Neural cell (in vitro differentiated cells): ENCODE data around the gene LAMA5. TPM values are rescaled to one million over a fixed set of nuclear protein-coding genes. Genes with fewer than 3 reads are reported as not detected.

Source experiments
- H2AFZ ChIP-seq: fragments of 200-600, 300-800 bp; sonication (generic), shearing (Covaris generic); 2 replicates; pipeline ENCODE4 v1.6.0; 2014; ENCODE audit warnings: low read depth, mild to moderate bottlenecking, antibody characterized with exemption, low read length, moderate library complexity
- H3F3A ChIP-seq: fragments of 200-600 bp; shearing (Covaris generic); 2 replicates; pipeline ENCODE4 v1.6.1; 2016; ENCODE audit warnings: mild to moderate bottlenecking, moderate library complexity, mixed read lengths, antibody characterized with exemption, low read length; ENCODE audit not compliant: insufficient read depth, poor library complexity, severe bottlenecking
- H3K27ac ChIP-seq: fragments of 200-600, 300-800 bp; sonication (generic), shearing (Covaris generic); 2 replicates; pipeline ENCODE4 v1.5.1; 2014; ENCODE audit warnings: mild to moderate bottlenecking, low read length, moderate library complexity
- H3K27me3 ChIP-seq: fragments of 300-800, 200-600 bp; sonication (generic), shearing (Covaris generic); 2 replicates; pipeline ENCODE4 v1.6.0; 2014; ENCODE audit warnings: mild to moderate bottlenecking, low read depth, low read length, moderate library complexity; ENCODE audit not compliant: insufficient read depth
- H3K36me3 ChIP-seq: fragments of 300-800, 200-600 bp; sonication (generic), shearing (Covaris generic); 2 replicates; pipeline ENCODE4 v1.5.1; 2014; ENCODE audit warnings: mild to moderate bottlenecking, antibody characterized with exemption, low read length, moderate library complexity; ENCODE audit not compliant: insufficient read depth
- H3K4me2 ChIP-seq: fragments of 300-800, 200-600 bp; sonication (generic), shearing (Covaris generic); 2 replicates; pipeline ENCODE4 v1.6.0; 2014; ENCODE audit warnings: mild to moderate bottlenecking, low read length
- H3K4me3 ChIP-seq: fragments of 300-800, 200-600 bp; sonication (generic), shearing (Covaris generic); 2 replicates; pipeline ENCODE4 v1.5.1; 2014; ENCODE audit warnings: mild to moderate bottlenecking, low read length, moderate library complexity
- H3K79me2 ChIP-seq: fragments of 200-600 bp; shearing (Covaris generic); replicated peaks from 2 replicates; pipeline ENCODE4 v1.6.0; 2014; ENCODE audit warnings: mild to moderate bottlenecking, low read length, moderate library complexity; ENCODE audit not compliant: insufficient read depth
- H3K9ac ChIP-seq: fragments of 300-800, 200-600 bp; sonication (generic), shearing (Covaris generic); 2 replicates; pipeline ENCODE4 v1.6.1; 2016; ENCODE audit warnings: mild to moderate bottlenecking, low read length, mixed read lengths
- H3K9me2 ChIP-seq: fragments of 200-600 bp; shearing (Covaris generic); 2 replicates; pipeline ENCODE4 v1.6.1; 2016; ENCODE audit warnings: mild to moderate bottlenecking, low read length, mixed read lengths; ENCODE audit not compliant: insufficient read depth
- H3K9me3 ChIP-seq: fragments of 200-600, 300-800 bp; sonication (generic), shearing (Covaris generic); 2 replicates; pipeline ENCODE4 v1.6.1; 2016; ENCODE audit warnings: mild to moderate bottlenecking, mixed run types, low read length, moderate library complexity, mixed read lengths
- H4K20me1 ChIP-seq: fragments of 200-600 bp; shearing (Covaris generic); 2 replicates; pipeline ENCODE4 v1.6.1; 2016; ENCODE audit warnings: mild to moderate bottlenecking, mixed run types; ENCODE audit not compliant: insufficient read depth
- EP300 ChIP-seq: fragments of 450-650 bp; conservative IDR thresholded peaks from 2 replicates; pipeline ENCODE4 v1.6.1; 2014; ENCODE audit warnings: antibody characterized with exemption, mild to moderate bottlenecking, moderate library complexity; ENCODE audit not compliant: poor library complexity, severe bottlenecking
- EZH2 ChIP-seq: fragments of 200-600, 300-800 bp; shearing (Covaris generic), sonication (generic); IDR thresholded peaks from 2 replicates; pipeline ENCODE4 v1.6.1; 2014; ENCODE audit warnings: antibody characterized with exemption, low read length, borderline replicate concordance, mild to moderate bottlenecking; ENCODE audit not compliant: insufficient read depth, poor library complexity, severe bottlenecking
- MXI1 ChIP-seq: fragments of 450-650 bp; conservative IDR thresholded peaks from 2 replicates; pipeline ENCODE4 v1.6.1; 2014; ENCODE audit warnings: antibody characterized with exemption, mild to moderate bottlenecking; ENCODE audit not compliant: poor library complexity, severe bottlenecking
- POLR2AphosphoS5 ChIP-seq: IDR thresholded peaks from 2 replicates; pipeline ENCODE4 v1.6.1; 2012
- RAD21 ChIP-seq: fragments of 450-650 bp; conservative IDR thresholded peaks from 2 replicates; pipeline ENCODE4 v1.6.1; 2014; ENCODE audit warnings: antibody characterized with exemption, mild to moderate bottlenecking, moderate library complexity
- SMC3 ChIP-seq: fragments of 450-650 bp; conservative IDR thresholded peaks from 2 replicates; pipeline ENCODE4 v1.6.1; 2014; ENCODE audit warnings: antibody characterized with exemption, mild to moderate bottlenecking, moderate library complexity; ENCODE audit not compliant: poor library complexity
- TAF1 ChIP-seq: IDR thresholded peaks from 2 replicates; pipeline ENCODE4 v1.6.1; 2012; ENCODE audit warnings: low read depth
- polyA plus RNA-seq: library from polyadenylated mRNA; depleted of rRNA; stranded (reverse); fragments of >200 nt; gene quantifications from 2 replicates; pipeline ENCODE4 v1.2.3, GENCODE V29; 2014
- TF ChIP-seq, protein P1 (sequence below): IDR thresholded peaks from 2 replicates; pipeline ENCODE4 v1.6.1; 2012; ENCODE audit warnings: borderline replicate concordance
- TF ChIP-seq, protein P2 (sequence below): fragments of 450-650 bp; IDR thresholded peaks from 2 replicates; pipeline ENCODE4 v1.5.1; 2014; ENCODE audit warnings: antibody characterized with exemption, mild to moderate bottlenecking, moderate library complexity; ENCODE audit not compliant: poor library complexity, severe bottlenecking

The LAMA5 gene
- polyA plus RNA-seq, 1 donor from 2014 or later, result 27.2 TPM

GRCh38 chr20:62354811-62355341 lies 12.2 kb downstream of the LAMA5 start:
- Histone ChIP-seq H3K36me3 (no peaks in the 10 kb centered on the region), H3K9me2 (no peaks in the 10 kb centered on the region), H3F3A (no peaks in the 10 kb centered on the region), H3K9me3 (no peaks in the 10 kb centered on the region), H3K79me2 (no peaks in the 10 kb centered on the region), H3K9ac (no peak overlapping the region), H4K20me1 (no peaks in the 10 kb centered on the region), H3K4me2 (no peak overlapping the region), H3K4me3 (no peak overlapping the region), H3K27ac (no peak overlapping the region), H3K27me3 (no peaks in the 10 kb centered on the region), H2AFZ (no peak overlapping the region)
- TF ChIP-seq TAF1, result no peak

DNA sequence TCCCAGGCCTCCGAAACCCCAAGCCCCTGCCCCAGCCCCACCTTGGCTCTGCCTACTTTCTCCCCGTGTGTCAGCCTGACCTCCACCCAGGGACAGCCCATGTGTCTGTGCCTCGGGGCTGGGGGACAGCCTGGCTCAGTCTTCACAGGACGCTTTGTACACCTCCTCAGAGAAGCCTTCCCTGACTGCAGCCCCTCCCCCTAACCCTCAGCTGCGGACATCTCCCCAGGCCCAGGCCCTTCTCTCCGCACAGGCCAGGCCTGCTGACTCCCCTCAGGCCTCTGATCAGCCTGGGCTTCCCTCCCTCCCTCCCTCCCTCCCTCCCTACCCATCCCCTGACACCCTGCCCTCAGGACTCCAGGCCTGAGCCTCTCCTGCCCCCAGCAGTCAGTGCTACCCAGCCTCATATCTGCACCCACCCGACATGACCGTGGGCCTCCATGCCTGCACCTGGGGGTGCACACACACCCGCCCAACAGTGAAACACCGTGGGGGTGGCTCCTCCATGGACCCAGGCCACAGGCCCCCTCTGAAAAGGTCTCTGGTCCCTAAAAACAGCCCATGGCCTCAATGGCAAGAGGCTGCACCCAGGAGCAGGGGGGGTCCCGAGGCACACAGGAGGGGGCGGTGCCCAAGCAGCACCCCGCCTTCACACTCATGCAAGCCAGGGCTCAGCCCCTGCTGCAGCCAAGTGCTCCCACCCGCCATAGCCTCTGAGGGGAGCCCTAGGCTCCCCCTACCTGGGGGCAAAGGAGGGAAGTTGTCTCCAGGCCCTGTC lies 12.9 kb downstream of the LAMA5 start:
- H2AFZ ChIP-seq, result no peak overlapping the region
- H3K9me3 ChIP-seq, result no peaks in the 10 kb centered on the region
- H3F3A ChIP-seq, result no peaks in the 10 kb centered on the region
- H3K79me2 ChIP-seq, result no peaks in the 10 kb centered on the region
- H3K9me2 ChIP-seq, result no peaks in the 10 kb centered on the region
- no peak for TF ChIP-seq POLR2AphosphoS5
- no peak for TF ChIP-seq EZH2
- TF ChIP-seq MXI1, result no peak
- TF ChIP-seq, protein P1, sequence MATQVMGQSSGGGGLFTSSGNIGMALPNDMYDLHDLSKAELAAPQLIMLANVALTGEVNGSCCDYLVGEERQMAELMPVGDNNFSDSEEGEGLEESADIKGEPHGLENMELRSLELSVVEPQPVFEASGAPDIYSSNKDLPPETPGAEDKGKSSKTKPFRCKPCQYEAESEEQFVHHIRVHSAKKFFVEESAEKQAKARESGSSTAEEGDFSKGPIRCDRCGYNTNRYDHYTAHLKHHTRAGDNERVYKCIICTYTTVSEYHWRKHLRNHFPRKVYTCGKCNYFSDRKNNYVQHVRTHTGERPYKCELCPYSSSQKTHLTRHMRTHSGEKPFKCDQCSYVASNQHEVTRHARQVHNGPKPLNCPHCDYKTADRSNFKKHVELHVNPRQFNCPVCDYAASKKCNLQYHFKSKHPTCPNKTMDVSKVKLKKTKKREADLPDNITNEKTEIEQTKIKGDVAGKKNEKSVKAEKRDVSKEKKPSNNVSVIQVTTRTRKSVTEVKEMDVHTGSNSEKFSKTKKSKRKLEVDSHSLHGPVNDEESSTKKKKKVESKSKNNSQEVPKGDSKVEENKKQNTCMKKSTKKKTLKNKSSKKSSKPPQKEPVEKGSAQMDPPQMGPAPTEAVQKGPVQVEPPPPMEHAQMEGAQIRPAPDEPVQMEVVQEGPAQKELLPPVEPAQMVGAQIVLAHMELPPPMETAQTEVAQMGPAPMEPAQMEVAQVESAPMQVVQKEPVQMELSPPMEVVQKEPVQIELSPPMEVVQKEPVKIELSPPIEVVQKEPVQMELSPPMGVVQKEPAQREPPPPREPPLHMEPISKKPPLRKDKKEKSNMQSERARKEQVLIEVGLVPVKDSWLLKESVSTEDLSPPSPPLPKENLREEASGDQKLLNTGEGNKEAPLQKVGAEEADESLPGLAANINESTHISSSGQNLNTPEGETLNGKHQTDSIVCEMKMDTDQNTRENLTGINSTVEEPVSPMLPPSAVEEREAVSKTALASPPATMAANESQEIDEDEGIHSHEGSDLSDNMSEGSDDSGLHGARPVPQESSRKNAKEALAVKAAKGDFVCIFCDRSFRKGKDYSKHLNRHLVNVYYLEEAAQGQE, result no peak
- TF ChIP-seq, protein P2, sequence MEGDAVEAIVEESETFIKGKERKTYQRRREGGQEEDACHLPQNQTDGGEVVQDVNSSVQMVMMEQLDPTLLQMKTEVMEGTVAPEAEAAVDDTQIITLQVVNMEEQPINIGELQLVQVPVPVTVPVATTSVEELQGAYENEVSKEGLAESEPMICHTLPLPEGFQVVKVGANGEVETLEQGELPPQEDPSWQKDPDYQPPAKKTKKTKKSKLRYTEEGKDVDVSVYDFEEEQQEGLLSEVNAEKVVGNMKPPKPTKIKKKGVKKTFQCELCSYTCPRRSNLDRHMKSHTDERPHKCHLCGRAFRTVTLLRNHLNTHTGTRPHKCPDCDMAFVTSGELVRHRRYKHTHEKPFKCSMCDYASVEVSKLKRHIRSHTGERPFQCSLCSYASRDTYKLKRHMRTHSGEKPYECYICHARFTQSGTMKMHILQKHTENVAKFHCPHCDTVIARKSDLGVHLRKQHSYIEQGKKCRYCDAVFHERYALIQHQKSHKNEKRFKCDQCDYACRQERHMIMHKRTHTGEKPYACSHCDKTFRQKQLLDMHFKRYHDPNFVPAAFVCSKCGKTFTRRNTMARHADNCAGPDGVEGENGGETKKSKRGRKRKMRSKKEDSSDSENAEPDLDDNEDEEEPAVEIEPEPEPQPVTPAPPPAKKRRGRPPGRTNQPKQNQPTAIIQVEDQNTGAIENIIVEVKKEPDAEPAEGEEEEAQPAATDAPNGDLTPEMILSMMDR, result no peak
- TF ChIP-seq RAD21, result no peak
- no peak for TF ChIP-seq SMC3
- no peak for TF ChIP-seq EP300
- TF ChIP-seq TAF1, result no peak
- H3K27ac ChIP-seq, result no peak overlapping the region
- no peaks in the 10 kb centered on the region for H3K36me3 ChIP-seq
- H3K27me3 ChIP-seq, result no peaks in the 10 kb centered on the region
- H3K9ac ChIP-seq, result no peak overlapping the region
- H3K4me3 ChIP-seq, result no peak overlapping the region
- H4K20me1 ChIP-seq, result no peaks in the 10 kb centered on the region
- H3K4me2 ChIP-seq, result no peak overlapping the region
